GM13976 (cell line): ENCODE measurements around the gene PTPN5.
"Not testable (repeated sequence)": the region's sequence is repeated elsewhere in the genome, so short reads cannot be mapped to it uniquely, and the experiment has no call there.

Source experiments
- DNase-seq: peaks from one replicate; pipeline ENCODE4 v3.0.0; 2012; ENCODE audit warnings: low spot score
- CTCF ChIP-seq: IDR thresholded peaks from 2 replicates; pipeline ENCODE4 v1.5.1; 2012; ENCODE audit warnings: borderline replicate concordance, mild to moderate bottlenecking; ENCODE audit not compliant: insufficient read depth; ENCODE audit errors: extremely low read depth, missing control alignments, control extremely low read depth
- in situ Hi-C: fragments of 300-500 bp; cut with MboI; formaldehyde crosslinking; loops from one replicate; pipeline ENCODE4 v1.12.0; 2022; ENCODE audit warnings: low sequenced_read_pairs, mixed read lengths, inconsistent platforms; ENCODE audit not compliant: unreplicated experiment

PTPN5 gene

DNA sequence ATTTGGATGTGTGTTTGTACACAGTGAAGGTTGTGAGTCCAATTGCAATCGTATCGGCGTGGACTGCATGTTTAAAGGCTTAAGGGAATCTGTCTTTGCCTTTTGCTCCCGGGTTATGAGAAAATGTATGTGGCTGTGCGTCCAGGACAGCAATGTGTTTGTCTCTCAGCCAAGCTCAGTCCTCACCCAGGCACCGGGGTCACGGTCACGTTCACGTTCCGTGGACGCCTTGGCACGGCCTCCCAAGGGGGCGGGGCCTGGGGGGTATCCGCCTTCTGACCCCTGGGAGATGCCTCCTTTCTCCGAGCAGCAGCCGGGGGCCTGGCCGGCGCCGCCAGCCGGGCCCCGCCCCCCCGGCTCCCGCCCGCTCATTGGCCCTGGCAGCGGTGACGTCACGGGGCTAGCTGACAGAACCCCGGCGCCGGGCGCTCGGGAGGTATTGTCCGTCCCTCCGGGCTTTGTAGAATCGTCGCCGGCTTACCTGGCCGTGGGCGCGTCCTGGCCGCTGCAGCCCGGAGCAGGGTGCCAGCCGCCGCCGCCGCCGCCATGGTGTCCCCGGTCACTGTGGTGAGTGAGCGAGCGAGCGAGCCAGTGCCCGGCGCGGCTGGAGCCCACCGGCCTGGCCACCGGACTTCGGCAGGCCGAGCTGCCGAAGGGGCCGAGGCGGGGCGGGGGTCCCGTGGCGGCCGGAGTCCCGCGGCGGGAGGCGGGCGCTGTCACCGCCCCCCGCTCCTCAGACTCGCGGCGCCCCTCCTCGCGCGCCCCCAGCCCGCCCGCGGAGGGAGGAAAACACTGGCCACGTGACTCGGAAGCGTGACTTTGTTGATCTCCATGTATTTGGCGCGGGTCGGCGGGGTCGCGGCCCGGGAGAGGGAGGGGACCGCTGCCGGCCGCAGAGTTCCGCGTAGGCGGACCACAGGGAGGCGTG lies 93.0 kb downstream of the PTPN5 start, which contains the start of gene TMEM86A:
Gene TMEM86A, plus strand, starts transcription at position 439 of the 928 bp plus-strand sequence. Its CDS starts 108 bp downstream, at position 547.
- TF ChIP-seq CTCF = no peak
- DNase-seq = peak; percentile 95
- in situ Hi-C loops = no loop called here

DNA sequence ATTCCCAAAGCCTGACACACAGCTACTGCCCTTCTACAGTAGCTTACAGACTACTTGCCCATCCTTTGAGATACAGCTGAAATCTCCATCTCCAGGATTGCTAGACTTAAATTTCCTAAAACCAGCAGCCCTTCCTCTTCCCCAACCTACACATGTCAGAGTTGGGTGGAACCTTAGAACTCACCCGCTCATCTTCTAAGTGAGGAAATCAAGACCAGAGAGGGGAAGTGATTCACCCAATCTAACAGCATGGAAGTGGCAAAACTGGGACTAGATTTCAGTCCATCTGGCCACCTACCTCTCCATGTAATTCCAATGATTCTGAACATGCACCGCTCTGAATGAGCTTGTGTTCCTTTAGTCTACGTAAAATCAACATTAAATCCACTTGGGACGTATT lies 94.0 kb downstream of the PTPN5 start:
- DNase-seq = no peak
- no peak for TF ChIP-seq CTCF
- in situ Hi-C loops = no loop called here

- TF ChIP-seq CTCF = no peak
- DNase-seq = no peak
- in situ Hi-C loops = no loop called here
Observed at GRCh38 chr11:18696638-18697225, 94.9 kb downstream of the PTPN5 start.

- in situ Hi-C loops = no loop called here
- no peak for TF ChIP-seq CTCF
- DNase-seq = no peak
Observed at GRCh38 chr11:18692941-18693760, 98.4 kb downstream of the PTPN5 start.

GRCh38 chr11:18691467-18692140 lies 100.0 kb downstream of the PTPN5 start:
- in situ Hi-C loops, DNase-seq: not testable (repeated sequence)

DNA sequence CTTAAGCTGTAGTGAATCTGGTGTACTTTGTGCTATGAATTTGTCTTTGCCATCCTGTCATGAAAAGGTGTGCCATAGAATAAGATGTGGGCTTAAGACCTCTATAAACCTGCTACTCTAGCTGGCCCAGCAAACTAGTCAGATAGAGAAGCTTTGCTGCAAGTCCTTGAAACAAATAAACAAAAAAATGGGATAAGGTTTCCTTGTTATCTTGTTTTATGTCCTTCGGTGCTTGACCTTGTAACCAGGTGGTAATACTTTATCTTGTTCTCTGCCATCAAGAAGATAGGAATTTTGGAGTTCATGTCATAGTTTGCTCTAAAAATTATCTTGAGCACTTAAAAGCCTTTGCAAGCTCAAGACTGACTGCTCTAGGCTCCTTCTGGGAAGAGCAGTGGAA lies 107.3 kb downstream of the PTPN5 start:
- no peak for DNase-seq
- no peak for TF ChIP-seq CTCF
- in situ Hi-C loops = no loop called here
